Panc1 (cell line): ENCODE measurements around the gene CIAO3.

Experiments used
- CTCF ChIP-seq: fragments of 450-650 bp; IDR thresholded peaks from 2 replicates; pipeline ENCODE4 v1.5.1; 2017; ENCODE audit warnings: mild to moderate bottlenecking
- POLR2AphosphoS5 ChIP-seq: IDR thresholded peaks from 2 replicates; pipeline ENCODE4 v1.6.1; 2012; ENCODE audit warnings: mild to moderate bottlenecking, low read depth, low read length, moderate library complexity
- REST ChIP-seq, 2 experiments: IDR thresholded peaks; 2 replicates each; pipeline ENCODE4 v1.6.1; 2011 to 2012; ENCODE audit warnings: low read depth in 2 of 2, control low read depth in 1 of 2, low read length in 1 of 2, mild to moderate bottlenecking in 1 of 2, moderate library complexity in 1 of 2; ENCODE audit not compliant: insufficient read depth in 1 of 2

GRCh38 chr16:760545-761343 lies 19.9 kb upstream of the CIAO3 start, which contains the start of gene MSLN:
- TF ChIP-seq REST (IDR thresholded peaks at IDR 0.05; ENCODE audit: insufficient read depth in 1 of 2, low read depth in 2 of 2, low read length in 1 of 2) (no peak), POLR2AphosphoS5 (no peak), CTCF (no peak)
